ENCODE measurements around the gene BRMS1. TPM values are rescaled to one million over a fixed set of nuclear protein-coding genes. Genes with fewer than 3 reads are reported as not detected.
A peak's percentile ranks its signal among the peaks of the same experiment; 100 is the strongest.

Gene BRMS1
- total RNA-seq, 1 donor = 43.1 TPM

DNA sequence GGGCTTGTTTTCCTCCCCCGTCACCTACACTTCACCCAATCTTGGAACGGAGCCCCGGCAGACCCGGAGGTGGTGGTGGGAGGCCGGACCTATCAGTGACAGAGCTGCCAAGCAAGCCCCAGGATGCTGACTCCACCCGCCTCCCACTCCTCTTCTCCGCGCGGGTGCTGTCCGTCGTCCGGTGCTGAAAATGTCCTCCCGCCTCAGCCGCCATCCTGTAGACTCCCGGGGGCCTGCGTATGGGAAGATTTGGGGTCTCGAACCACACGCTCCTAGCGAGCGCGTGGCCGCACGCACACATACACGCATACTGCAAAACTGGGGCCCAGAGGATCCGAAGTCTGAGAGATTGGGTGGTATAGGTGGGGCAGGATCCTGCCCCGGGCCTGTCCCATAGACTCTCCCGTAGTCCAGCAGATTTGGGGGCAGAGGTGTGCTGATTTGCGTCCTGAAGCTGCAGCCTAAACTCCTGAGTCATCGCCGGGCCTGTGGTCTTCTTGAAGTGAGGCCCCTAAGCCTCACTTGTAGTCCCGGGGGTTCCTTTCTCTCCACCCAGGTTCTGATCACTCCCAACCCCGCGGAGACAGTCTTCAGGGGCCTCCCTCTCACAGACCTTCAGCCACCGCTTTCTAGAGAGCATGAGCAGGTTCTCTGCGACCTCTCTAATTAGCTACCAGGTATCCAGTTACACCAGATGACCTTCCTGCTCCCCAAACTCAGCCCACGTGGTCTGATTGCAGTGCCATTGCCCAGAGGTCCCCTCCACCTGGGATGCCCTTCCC lies 55.2 kb downstream of the BRMS1 start:
- DNase-seq (ENCODE audit: insufficient read length, low spot score, missing footprints) = peak; percentile 100
- TF ChIP-seq CTCF (IDR thresholded peaks at IDR 0.05; ENCODE audit: extremely low read depth, low read depth, low read length) = no peak
- Histone ChIP-seq H3K27ac (ENCODE audit: low read depth, low read length) (peak overlapping the region; percentile 97), H3K4me2 (ENCODE audit: insufficient read depth, low read length) (peak overlapping the region; percentile 97), H3K79me2 (ENCODE audit: insufficient read depth, low read length) (peaks cover 41% of the 10 kb centered on the region), H3K27me3 (ENCODE audit: insufficient read depth, low read length) (peaks cover 36% of the 10 kb centered on the region), H3K36me3 (ENCODE audit: insufficient read depth, low read length) (peaks cover 21% of the 10 kb centered on the region), H2AFZ (ENCODE audit: low read length) (peak overlapping the region; percentile 96), H3K4me1 (ENCODE audit: insufficient read depth, low read length) (peaks cover 21% of the 10 kb centered on the region), H4K20me1 (ENCODE audit: insufficient read depth, low read length) (peaks cover 18% of the 10 kb centered on the region), H3K9me3 (ENCODE audit: low read depth, low read length) (no peaks in the 10 kb centered on the region), H3K4me3 (ENCODE audit: insufficient read depth, low read length) (peak overlapping the region; percentile 98)

DNA sequence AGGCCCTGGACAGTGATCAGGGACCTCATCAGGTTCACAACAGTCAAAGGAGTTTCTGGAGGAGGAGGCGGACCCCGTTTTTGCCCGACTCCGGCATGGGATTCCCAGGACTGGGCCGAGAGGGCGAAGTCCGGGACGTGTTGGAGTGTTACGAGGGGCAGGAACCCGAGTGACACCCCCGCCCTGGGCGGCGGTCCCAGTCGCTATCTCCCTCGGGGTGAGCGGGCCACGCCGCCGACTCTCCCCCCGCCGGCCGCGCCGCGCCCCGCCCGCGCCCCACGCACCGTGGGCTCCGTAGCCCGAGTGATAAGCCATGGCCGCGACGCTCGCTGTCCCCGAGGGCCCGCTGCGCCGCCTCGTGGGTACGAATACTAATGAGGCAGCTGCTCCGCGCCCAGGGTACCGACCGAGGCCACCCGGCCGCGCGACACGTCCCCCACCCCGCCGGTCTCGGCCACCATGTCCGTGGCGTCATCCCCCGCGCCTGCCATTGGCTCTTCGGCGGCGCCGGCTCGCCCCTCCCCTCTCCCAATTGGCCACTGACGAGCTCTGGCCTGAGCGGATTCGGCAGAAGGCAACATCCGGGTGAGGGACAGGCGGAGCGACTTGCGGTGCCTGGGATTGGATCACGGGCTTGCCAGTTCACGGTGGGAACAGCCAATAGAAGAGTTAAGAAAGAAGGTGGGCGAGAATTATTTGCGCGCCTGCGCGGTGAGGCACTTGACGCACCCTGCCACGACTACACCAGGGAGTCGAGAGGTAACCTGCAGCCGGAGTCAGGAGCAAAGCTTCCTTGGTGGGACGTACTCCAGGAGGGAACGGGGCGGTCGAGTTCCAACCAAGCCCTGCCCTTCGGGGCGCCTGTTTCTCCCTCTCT lies 56.0 kb downstream of the BRMS1 start, which contains the start of gene YIF1A:
Gene YIF1A (minus strand): TSS at position 473 of the 877 bp plus-strand sequence. CDS start 158 bp downstream, at position 315.
- peaks cover 47% of the 10 kb centered on the region for H3K79me2 ChIP-seq (ENCODE audit: insufficient read depth, low read length)
- H3K36me3 ChIP-seq (ENCODE audit: insufficient read depth, low read length) = peaks cover 27% of the 10 kb centered on the region
- peak; percentile 100 for DNase-seq (ENCODE audit: insufficient read length, low spot score, missing footprints)
- H3K4me2 ChIP-seq (ENCODE audit: insufficient read depth, low read length) = peak within 1 kb of the TSS; percentile 99
- peaks cover 21% of the 10 kb centered on the region for H3K4me1 ChIP-seq (ENCODE audit: insufficient read depth, low read length)
- peaks cover 36% of the 10 kb centered on the region for H3K27me3 ChIP-seq (ENCODE audit: insufficient read depth, low read length)
- peak within 1 kb of the TSS; percentile 96 for H2AFZ ChIP-seq (ENCODE audit: low read length)
- H3K27ac ChIP-seq (ENCODE audit: low read depth, low read length) = peak within 1 kb of the TSS; percentile 97
- TF ChIP-seq CTCF (IDR thresholded peaks at IDR 0.05; ENCODE audit: extremely low read depth, low read depth, low read length) = no peak
- no peaks in the 10 kb centered on the region for H3K9me3 ChIP-seq (ENCODE audit: low read depth, low read length)
- peak within 1 kb of the TSS; percentile 98 for H3K4me3 ChIP-seq (ENCODE audit: insufficient read depth, low read length)
- peaks cover 24% of the 10 kb centered on the region for H4K20me1 ChIP-seq (ENCODE audit: insufficient read depth, low read length)

DNA sequence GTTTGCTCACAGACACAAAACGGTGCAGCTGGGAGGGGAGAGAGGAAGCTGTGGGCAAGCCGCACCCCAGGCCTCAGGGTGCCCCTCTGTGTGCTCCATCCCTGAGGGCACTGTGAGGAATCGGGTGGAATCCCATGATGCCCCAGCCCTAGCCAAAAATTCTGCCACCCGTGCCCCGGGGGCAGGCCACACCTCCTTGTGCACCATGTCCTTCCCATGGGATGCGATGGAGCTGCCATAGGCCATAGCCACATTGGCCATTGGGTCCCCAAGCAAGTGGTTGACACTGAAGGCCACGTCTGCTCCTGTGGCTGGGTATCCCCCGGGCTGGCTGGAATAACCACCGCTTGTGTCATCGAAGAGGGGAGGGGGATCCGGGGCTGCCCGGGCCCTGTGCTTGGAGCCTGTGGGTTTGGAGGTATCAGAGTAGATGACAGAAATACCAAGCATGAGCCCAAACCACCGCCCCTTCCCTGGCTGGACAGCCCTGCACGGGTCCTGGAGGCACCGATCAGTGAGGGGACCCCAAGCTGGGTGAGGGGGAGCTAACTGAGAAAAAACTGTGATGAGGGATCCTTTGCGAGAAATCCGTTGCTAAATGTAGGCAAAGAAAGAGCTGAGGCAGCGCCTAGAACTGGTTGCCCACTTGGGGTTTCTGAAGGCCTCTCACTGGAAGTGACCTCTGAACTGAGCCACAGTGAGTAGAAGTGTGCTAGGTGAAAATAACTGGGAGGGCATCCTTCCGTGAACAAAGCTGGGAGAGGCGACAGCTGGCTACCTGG lies 56.8 kb downstream of the BRMS1 start:
- H3K4me2 ChIP-seq (ENCODE audit: insufficient read depth, low read length) = peak overlapping the region; percentile 99
- peaks cover 30% of the 10 kb centered on the region for H3K27me3 ChIP-seq (ENCODE audit: insufficient read depth, low read length)
- peaks cover 30% of the 10 kb centered on the region for H3K36me3 ChIP-seq (ENCODE audit: insufficient read depth, low read length)
- H3K27ac ChIP-seq (ENCODE audit: low read depth, low read length) = peak overlapping the region; percentile 97
- peaks cover 47% of the 10 kb centered on the region for H3K79me2 ChIP-seq (ENCODE audit: insufficient read depth, low read length)
- H2AFZ ChIP-seq (ENCODE audit: low read length) = peak overlapping the region; percentile 75
- no peak for TF ChIP-seq CTCF (IDR thresholded peaks at IDR 0.05; ENCODE audit: extremely low read depth, low read depth, low read length)
- DNase-seq (ENCODE audit: insufficient read length, low spot score, missing footprints) = peak; percentile 91
- peak overlapping the region; percentile 98 for H3K4me3 ChIP-seq (ENCODE audit: insufficient read depth, low read length)
- H3K9me3 ChIP-seq (ENCODE audit: low read depth, low read length) = no peaks in the 10 kb centered on the region
- peaks cover 28% of the 10 kb centered on the region for H4K20me1 ChIP-seq (ENCODE audit: insufficient read depth, low read length)
- peaks cover 21% of the 10 kb centered on the region for H3K4me1 ChIP-seq (ENCODE audit: insufficient read depth, low read length)

Small RNA genes within 50 kb of the gene (small RNA-seq; reads per million reads assigned to genes)
- gene RF00017 = not detected
- gene RNU1-84P = 0.60 reads per million

Other genes with a start within 250 kb of the BRMS1 start
- 21.7 and 33.9 TPM in 2 replicates for gene KLC2, start 87.4 kb downstream of the BRMS1 start, total RNA-seq
- 75.3 and 75.4 TPM in 2 replicates for gene RAB1B, start 76.5 kb downstream of the BRMS1 start, total RNA-seq
- under 0.01 TPM in 1 of 2 replicates, not detected in the other for gene CNIH2, start 66.9 kb downstream of the BRMS1 start, total RNA-seq
- gene YIF1A, start 56.0 kb downstream of the BRMS1 start, total RNA-seq = 165 and 182 TPM in 2 replicates
- 0.29 and 0.36 TPM in 2 replicates for gene TMEM151A, start 53.2 kb downstream of the BRMS1 start, total RNA-seq
- 103 and 107 TPM in 2 replicates for gene CD248, start 28.1 kb downstream of the BRMS1 start, total RNA-seq
- 27.1 and 31.8 TPM in 2 replicates for gene RIN1, start 8.7 kb downstream of the BRMS1 start, total RNA-seq
- gene B4GAT1, start 2.5 kb upstream of the BRMS1 start, total RNA-seq = 20.6 and 21.2 TPM in 2 replicates
- under 0.01 and 0.29 TPM in 2 replicates for gene SLC29A2, start 26.7 kb upstream of the BRMS1 start, total RNA-seq
- 0.36 TPM in 1 of 2 replicates, not detected in the other for gene NPAS4, start 75.9 kb upstream of the BRMS1 start, total RNA-seq
- gene MRPL11, start 93.7 kb upstream of the BRMS1 start, total RNA-seq = 31.5 and 33.3 TPM in 2 replicates
- gene PELI3, start 121.8 kb upstream of the BRMS1 start, total RNA-seq = 18.9 and 19.2 TPM in 2 replicates
- 35.8 and 36.5 TPM in 2 replicates for gene DPP3, start 135.3 kb upstream of the BRMS1 start, total RNA-seq
- 39.2 and 43.8 TPM in 2 replicates for gene BBS1, start 165.5 kb upstream of the BRMS1 start, total RNA-seq
- gene ZDHHC24, start 200.9 kb upstream of the BRMS1 start, total RNA-seq = 9.4 and 10.5 TPM in 2 replicates
- gene ACTN3, start 201.8 kb upstream of the BRMS1 start, total RNA-seq = under 0.01 TPM in 1 of 2 replicates, not detected in the other
- 41.3 and 45.6 TPM in 2 replicates for gene CTSF, start 223.5 kb upstream of the BRMS1 start, total RNA-seq
- 0.88 and 1.1 TPM in 2 replicates for gene CCDC87, start 248.0 kb upstream of the BRMS1 start, total RNA-seq
- 35.8 and 43.3 TPM in 2 replicates for gene CCS, start 248.1 kb upstream of the BRMS1 start, total RNA-seq